HUES48 (cell line): ENCODE results near the gene ATXN1.
"Not testable (repeated sequence)": the region's sequence is repeated elsewhere in the genome, so short reads cannot be mapped to it uniquely, and the experiment has no call there.

Experiments
- H3K27ac ChIP-seq: one replicate; pipeline ENCODE4 v1.7.0; 2013; ENCODE audit warnings: low read depth, low read length, inconsistent platforms
- H3K27me3 ChIP-seq: 2 replicates; pipeline ENCODE4 v1.6.1; 2013; ENCODE audit warnings: mild to moderate bottlenecking, low read length; ENCODE audit not compliant: control insufficient read depth, insufficient read depth
- H3K36me3 ChIP-seq: 2 replicates; pipeline ENCODE4 v1.6.1; 2013; ENCODE audit warnings: low read length; ENCODE audit not compliant: control insufficient read depth, insufficient read depth
- H3K4me1 ChIP-seq: 2 replicates; pipeline ENCODE4 v1.6.1; 2013; ENCODE audit warnings: mild to moderate bottlenecking, low read length; ENCODE audit not compliant: control insufficient read depth, insufficient read depth
- H3K4me3 ChIP-seq: 2 replicates; pipeline ENCODE4 v1.5.1; 2013; ENCODE audit warnings: mild to moderate bottlenecking, low read depth, low read length
- H3K9ac ChIP-seq: 2 replicates; pipeline ENCODE4 v1.6.1; 2013; ENCODE audit warnings: mild to moderate bottlenecking, low read depth, low read length, moderate library complexity
- H3K9me3 ChIP-seq: 2 replicates; pipeline ENCODE4 v1.6.1; 2013; ENCODE audit warnings: low read length; ENCODE audit not compliant: control insufficient read depth, insufficient read depth

ATXN1 gene

GRCh38 chr6:16265351-16266341 is 495.6 kb downstream of the ATXN1 start:
- H3K9me3 ChIP-seq: no peaks in the 10 kb centered on the region

GRCh38 chr6:16264785-16265184 is 496.5 kb downstream of the ATXN1 start:
- Histone ChIP-seq H3K9ac (no peak overlapping the region), H3K4me1 (no peaks in the 10 kb centered on the region; the same call in 1 of the 2 replicates), H3K27me3 (no peaks in the 10 kb centered on the region), H3K27ac (no peak overlapping the region), H3K36me3 (no peaks in the 10 kb centered on the region), H3K4me3 (no peak overlapping the region), H3K9me3 (no peaks in the 10 kb centered on the region)

More at GRCh38 chr6:16265351-16266341, 495.6 kb downstream of the ATXN1 start:
- no peaks in the 10 kb centered on the region; the same call in 1 of the 2 replicates for H3K4me1 ChIP-seq
- H3K27me3 ChIP-seq: no peaks in the 10 kb centered on the region
- H3K4me3 ChIP-seq: no peak overlapping the region
- no peak overlapping the region for H3K27ac ChIP-seq
- H3K9ac ChIP-seq: no peak overlapping the region
- no peaks in the 10 kb centered on the region for H3K36me3 ChIP-seq

- H3K9me3 ChIP-seq, H3K4me3 ChIP-seq, H3K27ac ChIP-seq, H3K9ac ChIP-seq, H3K36me3 ChIP-seq, H3K27me3 ChIP-seq, H3K4me1 ChIP-seq: not testable (repeated sequence)
Observed at GRCh38 chr6:16263464-16264099, 497.7 kb downstream of the ATXN1 start.

GRCh38 chr6:16262773-16263172 is 498.5 kb downstream of the ATXN1 start:
- not testable (repeated sequence) for H3K27me3 ChIP-seq, H3K4me1 ChIP-seq, H3K9ac ChIP-seq, H3K27ac ChIP-seq, H3K36me3 ChIP-seq, H3K4me3 ChIP-seq, H3K9me3 ChIP-seq

GRCh38 chr6:16260602-16261001 is 500.7 kb downstream of the ATXN1 start:
- not testable (repeated sequence) for H3K9me3 ChIP-seq, H3K36me3 ChIP-seq, H3K4me1 ChIP-seq, H3K4me3 ChIP-seq, H3K9ac ChIP-seq, H3K27me3 ChIP-seq, H3K27ac ChIP-seq

GRCh38 chr6:16259604-16260003 is 501.7 kb downstream of the ATXN1 start:
- H3K4me3 ChIP-seq: not testable (repeated sequence)

GRCh38 chr6:16258709-16259075 is 502.6 kb downstream of the ATXN1 start:
- Histone ChIP-seq H3K4me1 (peaks cover 7% of the 10 kb centered on the region), H3K27me3 (no peaks in the 10 kb centered on the region), H3K4me3 (no peak overlapping the region), H3K27ac (peak overlapping the region; percentile 58), H3K9ac (no peak overlapping the region), H3K36me3 (no peaks in the 10 kb centered on the region), H3K9me3 (no peaks in the 10 kb centered on the region)

More at GRCh38 chr6:16259604-16260003, 501.7 kb downstream of the ATXN1 start:
- not testable (repeated sequence) for H3K36me3 ChIP-seq, H3K4me1 ChIP-seq, H3K27ac ChIP-seq, H3K27me3 ChIP-seq, H3K9me3 ChIP-seq, H3K9ac ChIP-seq

GRCh38 chr6:16257999-16258708 is 503.1 kb downstream of the ATXN1 start:
- H3K4me3 ChIP-seq: no peak overlapping the region
- no peaks in the 10 kb centered on the region for H3K36me3 ChIP-seq
- peak overlapping the region; percentile 58 for H3K27ac ChIP-seq
- no peaks in the 10 kb centered on the region for H3K27me3 ChIP-seq
- H3K9ac ChIP-seq: no peak overlapping the region
- peaks cover 7% of the 10 kb centered on the region for H3K4me1 ChIP-seq
- no peaks in the 10 kb centered on the region for H3K9me3 ChIP-seq

GRCh38 chr6:16256781-16257180 is 504.5 kb downstream of the ATXN1 start:
- H3K9me3 ChIP-seq: no peaks in the 10 kb centered on the region
- no peak overlapping the region for H3K9ac ChIP-seq
- peaks cover 7% of the 10 kb centered on the region for H3K4me1 ChIP-seq
- H3K27me3 ChIP-seq: no peaks in the 10 kb centered on the region
- H3K4me3 ChIP-seq: no peak overlapping the region
- no peaks in the 10 kb centered on the region for H3K36me3 ChIP-seq
- no peak overlapping the region for H3K27ac ChIP-seq

- Histone ChIP-seq H3K9ac (no peak overlapping the region), H3K4me3 (no peak overlapping the region), H3K4me1 (peaks cover 13% of the 10 kb centered on the region), H3K27me3 (no peaks in the 10 kb centered on the region), H3K9me3 (no peaks in the 10 kb centered on the region), H3K27ac (no peak overlapping the region), H3K36me3 (no peaks in the 10 kb centered on the region)
Observed at GRCh38 chr6:16254535-16254934, 506.7 kb downstream of the ATXN1 start.
